PFSK-1 (cell line): ENCODE measurements around the gene MAP3K4. TPM values are rescaled to one million over a fixed set of nuclear protein-coding genes. Genes with fewer than 3 reads are reported as not detected.
A peak's percentile ranks its signal among the peaks of the same experiment; 100 is the strongest.

Experiments
- FOXP2 ChIP-seq: optimal IDR thresholded peaks from 2 replicates; pipeline ENCODE3; 2011; ENCODE audit warnings: borderline replicate concordance, control low read depth, inconsistent platforms; ENCODE audit not compliant: insufficient read depth; ENCODE audit errors: extremely low read length, extremely low read depth
- POLR2AphosphoS5 ChIP-seq: IDR thresholded peaks from 2 replicates; pipeline ENCODE4 v1.6.1; 2012; ENCODE audit warnings: low read depth, mild to moderate bottlenecking, control low read depth, low read length, moderate library complexity
- REST ChIP-seq, 2 experiments: IDR thresholded peaks; 2 replicates each; pipeline versions ENCODE4 v1.6.1 to v1.8.0; 2011 to 2012; ENCODE audit warnings: low read depth in 2 of 2, low read length in 2 of 2, control low read depth in 1 of 2, inconsistent platforms in 1 of 2, mild to moderate bottlenecking in 1 of 2, moderate library complexity in 1 of 2; ENCODE audit not compliant: insufficient read depth in 1 of 2
- SIN3A ChIP-seq: IDR thresholded peaks from 2 replicates; pipeline ENCODE4 v1.6.1; 2012; ENCODE audit warnings: mild to moderate bottlenecking, low read length, moderate library complexity, borderline replicate concordance; ENCODE audit not compliant: insufficient read depth
- TAF1 ChIP-seq: IDR thresholded peaks from 2 replicates; pipeline ENCODE4 v1.6.1; 2012; ENCODE audit warnings: low read length, control low read depth, borderline replicate concordance; ENCODE audit not compliant: insufficient read depth
- polyA plus RNA-seq: library from polyadenylated mRNA; unstranded; fragments of >200 nt; gene quantifications from one replicate; pipeline ENCODE4 v1.2.1, GENCODE V29; 2012; ENCODE audit warnings: low read depth, missing spikeins; ENCODE audit not compliant: insufficient read length

The MAP3K4 gene
- 18.9 TPM for polyA plus RNA-seq

- TF ChIP-seq SIN3A, result no peak
- TF ChIP-seq TAF1, result peak; percentile 83
- peak in 1 of 2 experiments; percentile 41; a peak in 1 of 4 replicates for TF ChIP-seq REST (IDR thresholded peaks at IDR 0.05; ENCODE audit: insufficient read depth in 1 of 2, low read depth in 2 of 2, low read length in 2 of 2)
- peak; percentile 34 for TF ChIP-seq POLR2AphosphoS5
- peak; percentile 27 for TF ChIP-seq FOXP2
Measured at GRCh38 chr6:160991406-160992060, at the start of gene MAP3K4. Gene MAP3K4 (plus strand): TSS chr6:160991769. CDS start chr6:160991932, 163 bp downstream.

- TF ChIP-seq FOXP2 (no peak), REST (IDR thresholded peaks at IDR 0.05; ENCODE audit: insufficient read depth in 1 of 2, low read depth in 2 of 2, low read length in 2 of 2) (no peak), TAF1 (no peak), SIN3A (no peak), POLR2AphosphoS5 (no peak)
Measured at GRCh38 chr6:160943997-160944396, 47.6 kb upstream of the MAP3K4 start.

- TF ChIP-seq SIN3A (no peak), TAF1 (no peak), FOXP2 (no peak), POLR2AphosphoS5 (no peak), REST (IDR thresholded peaks at IDR 0.05; ENCODE audit: insufficient read depth in 1 of 2, low read depth in 2 of 2, low read length in 2 of 2) (no peak)
Measured at GRCh38 chr6:160945516-160946177, 45.9 kb upstream of the MAP3K4 start.

- TF ChIP-seq POLR2AphosphoS5 (no peak), FOXP2 (no peak), TAF1 (no peak), SIN3A (no peak), REST (IDR thresholded peaks at IDR 0.05; ENCODE audit: insufficient read depth in 1 of 2, low read depth in 2 of 2, low read length in 2 of 2) (no peak)
Measured at GRCh38 chr6:160949531-160949930, 42.0 kb upstream of the MAP3K4 start.
